ENCODE measurements around the gene SUGP2. TPM values are rescaled to one million over a fixed set of nuclear protein-coding genes. Genes with fewer than 3 reads are reported as not detected.
A peak's percentile ranks its signal among the peaks of the same experiment; 100 is the strongest.
"Not testable (repeated sequence)": the region's sequence is repeated elsewhere in the genome, so short reads cannot be mapped to it uniquely, and the experiment has no call there.

Gene SUGP2
- total and polyA plus RNA-seq, 12 donors: 22.0 to 291 (median 53.2) TPM

DNA sequence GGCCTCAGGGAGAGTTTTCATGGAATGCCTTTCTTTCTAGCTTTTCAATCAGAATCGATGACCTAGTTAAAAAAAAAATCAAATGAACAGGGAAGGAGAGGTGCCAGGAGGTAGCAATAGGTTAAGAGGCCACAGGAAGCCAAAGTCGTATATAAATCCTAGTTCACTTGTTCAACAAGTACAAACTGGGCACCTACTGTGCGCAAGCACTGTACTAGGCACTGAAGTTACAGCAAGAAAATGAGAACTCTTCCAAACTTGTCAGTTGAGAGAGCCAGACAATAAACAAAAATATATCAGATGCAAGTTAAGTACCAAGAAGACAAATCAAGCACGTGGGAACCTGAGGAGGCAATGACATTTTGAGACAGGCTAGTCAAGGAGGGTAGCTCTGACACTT lies 6.1 kb downstream of the SUGP2 start:
- Histone ChIP-seq H3K36me3 (replicated peaks in 1 of 2) (peaks cover 0 to 82% of the 10 kb centered on the region in 2 donors), H3K27me3 (no peaks in the 10 kb centered on the region), H3K9me3 (replicated peaks in 1 of 3) (no peaks in the 10 kb centered on the region), H3K27ac (no peak overlapping the region), H3K4me1 (replicated peaks in 1 of 2) (peaks cover 3 to 8% of the 10 kb centered on the region in 2 donors), H3K4me3 (no peak overlapping the region)
- WGBS, 4 donors: 82 to 90% (median 86%) methylated on average over 4 of the region's 4 CpGs
- intact Hi-C loops (cut with DNase I): no loop called here
- DNase-seq: no peak
- TF ChIP-seq, protein P1, sequence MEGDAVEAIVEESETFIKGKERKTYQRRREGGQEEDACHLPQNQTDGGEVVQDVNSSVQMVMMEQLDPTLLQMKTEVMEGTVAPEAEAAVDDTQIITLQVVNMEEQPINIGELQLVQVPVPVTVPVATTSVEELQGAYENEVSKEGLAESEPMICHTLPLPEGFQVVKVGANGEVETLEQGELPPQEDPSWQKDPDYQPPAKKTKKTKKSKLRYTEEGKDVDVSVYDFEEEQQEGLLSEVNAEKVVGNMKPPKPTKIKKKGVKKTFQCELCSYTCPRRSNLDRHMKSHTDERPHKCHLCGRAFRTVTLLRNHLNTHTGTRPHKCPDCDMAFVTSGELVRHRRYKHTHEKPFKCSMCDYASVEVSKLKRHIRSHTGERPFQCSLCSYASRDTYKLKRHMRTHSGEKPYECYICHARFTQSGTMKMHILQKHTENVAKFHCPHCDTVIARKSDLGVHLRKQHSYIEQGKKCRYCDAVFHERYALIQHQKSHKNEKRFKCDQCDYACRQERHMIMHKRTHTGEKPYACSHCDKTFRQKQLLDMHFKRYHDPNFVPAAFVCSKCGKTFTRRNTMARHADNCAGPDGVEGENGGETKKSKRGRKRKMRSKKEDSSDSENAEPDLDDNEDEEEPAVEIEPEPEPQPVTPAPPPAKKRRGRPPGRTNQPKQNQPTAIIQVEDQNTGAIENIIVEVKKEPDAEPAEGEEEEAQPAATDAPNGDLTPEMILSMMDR (IDR thresholded peaks at IDR 0.05): no peak
- no peak for TF ChIP-seq POLR2A (IDR thresholded peaks at IDR 0.05)

DNA sequence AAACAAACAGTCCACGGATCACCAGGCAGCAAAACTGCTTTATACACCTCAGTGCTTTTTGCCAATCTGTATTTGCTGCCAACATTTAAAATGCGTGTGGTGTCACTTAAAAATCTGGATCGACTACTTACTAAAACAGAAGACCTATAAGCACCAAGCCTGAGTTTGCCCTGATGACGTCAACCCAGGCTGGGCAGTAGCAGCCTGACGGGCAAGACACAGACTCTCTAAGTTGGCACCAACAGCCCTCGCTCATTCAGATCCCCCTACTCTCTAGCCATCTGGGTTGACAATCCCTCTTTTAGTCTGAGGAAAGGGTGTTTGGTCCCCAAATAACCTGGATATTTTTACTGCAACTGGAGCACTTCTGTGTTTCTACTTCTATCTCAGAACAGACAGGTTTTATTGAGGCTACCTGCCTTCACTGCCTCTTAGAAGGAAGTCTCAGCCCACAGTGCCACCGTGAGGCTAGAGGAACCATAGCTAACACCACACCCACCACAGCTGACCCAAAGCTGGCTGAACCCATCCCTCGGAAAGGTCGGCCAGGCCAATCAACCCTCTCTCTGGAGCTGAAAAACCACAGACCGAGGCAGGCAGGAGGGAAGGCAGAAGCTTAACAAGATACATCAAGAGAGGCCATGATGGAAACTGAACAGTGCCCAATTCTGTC lies 6.9 kb downstream of the SUGP2 start:
- no peak overlapping the region for H3K27ac ChIP-seq
- H3K27me3 ChIP-seq: no peaks in the 10 kb centered on the region
- DNase-seq: peak in 1 of 7 donors; percentile 20
- WGBS, 4 donors: 70 to 78% (median 74%) methylated on average over 9 to 10 of the region's 10 CpGs
- H3K9me3 ChIP-seq (replicated peaks in 1 of 3): no peaks in the 10 kb centered on the region
- H3K36me3 ChIP-seq (replicated peaks in 1 of 2): peaks cover 0 to 85% of the 10 kb centered on the region in 2 donors
- H3K4me1 ChIP-seq (replicated peaks in 1 of 2): peaks cover 0 to under 1% of the 10 kb centered on the region in 2 donors
- no peak for TF ChIP-seq POLR2A (IDR thresholded peaks at IDR 0.05)
- intact Hi-C loops (cut with DNase I): no loop called here
- no peak overlapping the region for H3K4me3 ChIP-seq

DNA sequence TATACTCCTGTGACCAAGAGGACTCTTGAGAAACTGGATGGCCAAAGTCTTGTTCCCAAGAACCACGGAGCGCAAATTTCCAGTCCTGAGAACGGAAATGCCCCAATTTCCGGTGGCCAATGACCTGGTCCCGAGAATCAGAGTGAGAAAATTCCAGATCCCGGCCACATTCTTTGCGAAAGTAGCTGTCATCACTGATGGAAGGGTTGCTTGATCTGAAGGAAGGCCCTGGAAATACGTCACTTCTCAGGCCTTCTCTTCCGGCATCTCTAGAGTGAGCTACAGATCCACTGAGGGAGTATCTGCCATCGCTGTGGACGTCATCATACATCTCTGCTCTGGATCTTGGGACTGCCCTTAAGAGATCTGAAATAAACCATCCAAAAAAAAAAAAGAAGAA lies 7.5 kb downstream of the SUGP2 start:
- intact Hi-C loops (cut with DNase I): no loop called here
- Histone ChIP-seq H3K4me3 (no peak overlapping the region), H3K4me1 (replicated peaks in 1 of 2) (peaks cover 0 to 4% of the 10 kb centered on the region in 2 donors), H3K27me3 (no peaks in the 10 kb centered on the region), H3K27ac (no peak overlapping the region), H3K9me3 (replicated peaks in 1 of 3) (no peaks in the 10 kb centered on the region), H3K36me3 (replicated peaks in 1 of 2) (peaks cover 0 to 85% of the 10 kb centered on the region in 2 donors)
- no peak for DNase-seq
- 93 to 94% (median 94%) methylated on average over 11 of the region's 11 CpGs for WGBS, 4 donors
- TF ChIP-seq POLR2A (IDR thresholded peaks at IDR 0.05): no peak

DNA sequence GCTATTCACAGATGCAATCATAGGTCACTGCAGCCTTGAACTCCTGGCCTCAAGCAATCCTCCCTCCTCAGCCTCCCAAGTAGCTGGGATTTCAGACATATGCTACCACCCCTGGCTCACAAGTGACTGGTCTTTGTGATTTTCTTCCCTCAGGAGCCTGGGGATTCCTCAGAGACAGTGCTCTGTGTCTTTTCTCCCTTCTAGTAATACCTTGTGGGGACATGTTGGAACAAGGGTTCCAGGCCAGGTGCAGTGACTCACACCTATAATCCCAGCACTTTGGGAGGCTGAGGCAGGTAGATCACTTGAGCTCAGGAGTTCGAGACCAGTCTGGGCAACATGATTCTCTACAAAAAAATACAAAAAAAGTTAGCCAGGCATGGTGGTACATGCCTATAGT lies 9.9 kb downstream of the SUGP2 start:
- H3K4me1 ChIP-seq (replicated peaks in 1 of 2); intact Hi-C loops (cut with DNase I); H3K27ac ChIP-seq; DNase-seq; H3K9me3 ChIP-seq (replicated peaks in 1 of 3); H3K27me3 ChIP-seq; H3K4me3 ChIP-seq: not testable (repeated sequence)
- 100% methylated on average over 1 of the region's 1 CpG; no CpG with 5 or more reads in 1 of the 4 donors for WGBS, 4 donors
- peaks cover 0 to 71% of the 10 kb centered on the region in 2 donors for H3K36me3 ChIP-seq (replicated peaks in 1 of 2)

DNA sequence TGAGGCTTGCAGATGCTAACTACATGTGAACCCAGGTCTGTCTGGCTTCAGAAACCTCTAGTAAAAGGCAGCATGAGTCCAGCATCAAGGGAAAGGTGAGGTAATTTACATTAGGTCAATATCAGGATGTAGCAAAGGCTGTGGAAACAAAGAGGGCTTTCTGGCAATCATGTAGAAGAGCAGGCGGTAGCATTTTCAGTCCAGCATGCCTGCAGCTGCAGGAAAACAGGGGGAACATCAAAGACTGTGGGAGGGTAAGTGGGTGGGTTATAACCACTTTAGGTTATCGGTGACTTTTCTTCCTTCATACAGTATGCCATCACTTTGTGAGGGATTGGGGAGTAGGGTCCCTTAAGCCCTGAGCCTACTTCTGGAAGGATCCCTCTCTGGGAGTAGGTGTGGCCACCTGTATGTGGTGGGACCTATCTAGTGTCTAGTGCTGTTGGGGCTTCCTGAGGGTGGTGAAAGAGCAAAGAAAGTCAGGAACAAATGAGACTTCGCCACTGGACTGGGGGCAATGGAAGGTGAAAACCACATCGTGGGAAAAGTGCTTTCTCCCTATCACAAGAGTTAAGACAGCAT lies 10.8 kb downstream of the SUGP2 start:
- Histone ChIP-seq H3K27ac (no peak overlapping the region), H3K36me3 (replicated peaks in 1 of 2) (peaks cover 0 to 71% of the 10 kb centered on the region in 2 donors), H3K9me3 (replicated peaks in 1 of 3) (no peaks in the 10 kb centered on the region), H3K4me3 (no peak overlapping the region), H3K27me3 (no peaks in the 10 kb centered on the region), H3K4me1 (replicated peaks in 1 of 2) (peaks cover 0 to 4% of the 10 kb centered on the region in 2 donors)
- 78 to 90% (median 86%) methylated on average over 4 of the region's 4 CpGs for WGBS, 4 donors
- TF ChIP-seq, protein P1 (IDR thresholded peaks at IDR 0.05): no peak
- TF ChIP-seq POLR2A (IDR thresholded peaks at IDR 0.05): no peak
- intact Hi-C loops (cut with DNase I): no loop called here
- DNase-seq: no peak

Data from adrenal gland (tissue), 12 donors.